OCI-LY1 (cell line): ENCODE results near the gene PIP4K2A.

Experiments used
- H2AFZ ChIP-seq: fragments of 200-600 bp; sonication (generic), shearing (Covaris generic); 2 replicates; pipeline ENCODE4 v1.6.0; 2014; ENCODE audit warnings: antibody characterized with exemption, mild to moderate bottlenecking, low read length
- H3F3A ChIP-seq: fragments of 200-600 bp; sonication (generic), shearing (Covaris generic); 2 replicates; pipeline ENCODE4 v1.6.0; 2014; ENCODE audit warnings: mild to moderate bottlenecking, antibody characterized with exemption, low read length, moderate library complexity; ENCODE audit not compliant: insufficient read depth
- H3K27ac ChIP-seq: fragments of 200-600 bp; sonication (generic); 2 replicates; pipeline ENCODE4 v1.5.1; 2014; ENCODE audit warnings: low read length, mixed run types, mild to moderate bottlenecking, low read depth; ENCODE audit not compliant: poor library complexity, severe bottlenecking
- H3K27me3 ChIP-seq: fragments of 200-600 bp; sonication (generic); 2 replicates; pipeline ENCODE4 v1.6.0; 2014; ENCODE audit warnings: antibody characterized with exemption, mild to moderate bottlenecking, low read length, moderate library complexity; ENCODE audit not compliant: insufficient read depth
- H3K36me3 ChIP-seq: fragments of 200-600 bp; sonication (generic); 2 replicates; pipeline ENCODE4 v1.6.1; 2014; ENCODE audit warnings: mild to moderate bottlenecking, antibody characterized with exemption, low read length, moderate library complexity, mixed read lengths; ENCODE audit not compliant: insufficient read depth
- H3K4me1 ChIP-seq: fragments of 200-600 bp; sonication (generic); 2 replicates; pipeline ENCODE4 v1.5.1; 2014; ENCODE audit warnings: mild to moderate bottlenecking, low read length, moderate library complexity; ENCODE audit not compliant: insufficient read depth, severe bottlenecking
- H3K4me2 ChIP-seq: fragments of 200-600 bp; sonication (generic), shearing (Covaris generic); 2 replicates; pipeline ENCODE4 v1.6.1; 2014; ENCODE audit warnings: low read length
- H3K4me3 ChIP-seq: fragments of 200-600 bp; sonication (generic); 2 replicates; pipeline ENCODE4 v1.5.1; 2014; ENCODE audit warnings: low read length, low read depth, mild to moderate bottlenecking, mixed read lengths; ENCODE audit not compliant: poor library complexity, severe bottlenecking
- H3K79me2 ChIP-seq: fragments of 200-600 bp; shearing (Covaris generic); 2 replicates; pipeline ENCODE4 v1.6.1; 2016; ENCODE audit warnings: mixed run types, low read length, mixed read lengths; ENCODE audit not compliant: insufficient read depth
- H3K9ac ChIP-seq: fragments of 200-600 bp; sonication (generic), shearing (Covaris generic); 2 replicates; pipeline ENCODE4 v1.6.1; 2014; ENCODE audit warnings: mild to moderate bottlenecking, low read length, mixed read lengths
- H3K9me2 ChIP-seq: fragments of 200-600 bp; sonication (generic), shearing (Covaris generic); 2 replicates; pipeline ENCODE4 v1.6.1; 2014; ENCODE audit warnings: low read depth, mild to moderate bottlenecking, low read length, mixed read lengths
- H3K9me3 ChIP-seq: fragments of 200-600 bp; shearing (Covaris generic); 2 replicates; pipeline ENCODE4 v1.6.1; 2014; ENCODE audit warnings: low read length, mixed read lengths
- H4K20me1 ChIP-seq: fragments of 200-600 bp; sonication (generic), shearing (Covaris generic); 2 replicates; pipeline ENCODE4 v1.6.0; 2016; ENCODE audit warnings: mild to moderate bottlenecking, low read length; ENCODE audit not compliant: insufficient read depth
- EZH2 ChIP-seq: fragments of 200-600 bp; sonication (generic), shearing (Covaris generic); IDR thresholded peaks from 2 replicates; pipeline ENCODE4 v1.8.0; 2017; ENCODE audit warnings: borderline replicate concordance, mixed run types, mild to moderate bottlenecking, antibody characterized with exemption, low read length, moderate library complexity, mixed read lengths
- TF ChIP-seq, protein P1 (sequence below): fragments of 200-600 bp; sonication (generic), shearing (Covaris generic); IDR thresholded peaks from 2 replicates; pipeline ENCODE4 v1.5.1; 2017; ENCODE audit warnings: mild to moderate bottlenecking, antibody characterized with exemption, low read length, moderate library complexity, mixed read lengths

The PIP4K2A gene

DNA sequence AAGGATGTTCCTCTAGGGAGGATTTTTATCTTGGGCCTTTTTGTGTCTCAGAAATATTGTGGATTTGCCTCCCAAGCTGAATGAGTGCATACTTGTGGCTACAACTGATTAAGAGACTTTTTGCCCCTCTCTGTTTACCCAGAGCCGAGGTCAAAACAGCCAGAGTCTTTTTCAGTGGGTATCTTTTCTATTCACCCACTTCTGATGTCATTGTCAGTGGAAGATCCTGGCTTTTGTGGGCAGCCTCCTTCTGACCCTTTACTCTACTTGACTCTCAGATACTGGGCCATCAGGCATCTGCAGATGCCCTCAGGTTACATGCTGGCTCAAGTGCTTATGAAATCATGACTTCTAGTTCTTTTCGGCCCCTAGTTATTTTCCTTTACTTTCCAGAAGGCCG, 19.6 kb upstream of the PIP4K2A start:
- Histone ChIP-seq H2AFZ (no peak overlapping the region), H3K9ac (no peak overlapping the region), H3K4me2 (no peak overlapping the region), H3F3A (no peaks in the 10 kb centered on the region), H3K4me1 (no peaks in the 10 kb centered on the region), H3K36me3 (no peaks in the 10 kb centered on the region), H3K9me3 (no peaks in the 10 kb centered on the region), H3K27ac (no peak overlapping the region), H3K9me2 (no peaks in the 10 kb centered on the region), H3K27me3 (0 out of 2 replicates have a peak, but pooled peaks cover 5% of the 10 kb centered on the region), H3K4me3 (no peak overlapping the region), H3K79me2 (no peaks in the 10 kb centered on the region), H4K20me1 (no peaks in the 10 kb centered on the region)
- TF ChIP-seq, protein P1, sequence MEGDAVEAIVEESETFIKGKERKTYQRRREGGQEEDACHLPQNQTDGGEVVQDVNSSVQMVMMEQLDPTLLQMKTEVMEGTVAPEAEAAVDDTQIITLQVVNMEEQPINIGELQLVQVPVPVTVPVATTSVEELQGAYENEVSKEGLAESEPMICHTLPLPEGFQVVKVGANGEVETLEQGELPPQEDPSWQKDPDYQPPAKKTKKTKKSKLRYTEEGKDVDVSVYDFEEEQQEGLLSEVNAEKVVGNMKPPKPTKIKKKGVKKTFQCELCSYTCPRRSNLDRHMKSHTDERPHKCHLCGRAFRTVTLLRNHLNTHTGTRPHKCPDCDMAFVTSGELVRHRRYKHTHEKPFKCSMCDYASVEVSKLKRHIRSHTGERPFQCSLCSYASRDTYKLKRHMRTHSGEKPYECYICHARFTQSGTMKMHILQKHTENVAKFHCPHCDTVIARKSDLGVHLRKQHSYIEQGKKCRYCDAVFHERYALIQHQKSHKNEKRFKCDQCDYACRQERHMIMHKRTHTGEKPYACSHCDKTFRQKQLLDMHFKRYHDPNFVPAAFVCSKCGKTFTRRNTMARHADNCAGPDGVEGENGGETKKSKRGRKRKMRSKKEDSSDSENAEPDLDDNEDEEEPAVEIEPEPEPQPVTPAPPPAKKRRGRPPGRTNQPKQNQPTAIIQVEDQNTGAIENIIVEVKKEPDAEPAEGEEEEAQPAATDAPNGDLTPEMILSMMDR: no peak
- no peak for TF ChIP-seq EZH2

DNA sequence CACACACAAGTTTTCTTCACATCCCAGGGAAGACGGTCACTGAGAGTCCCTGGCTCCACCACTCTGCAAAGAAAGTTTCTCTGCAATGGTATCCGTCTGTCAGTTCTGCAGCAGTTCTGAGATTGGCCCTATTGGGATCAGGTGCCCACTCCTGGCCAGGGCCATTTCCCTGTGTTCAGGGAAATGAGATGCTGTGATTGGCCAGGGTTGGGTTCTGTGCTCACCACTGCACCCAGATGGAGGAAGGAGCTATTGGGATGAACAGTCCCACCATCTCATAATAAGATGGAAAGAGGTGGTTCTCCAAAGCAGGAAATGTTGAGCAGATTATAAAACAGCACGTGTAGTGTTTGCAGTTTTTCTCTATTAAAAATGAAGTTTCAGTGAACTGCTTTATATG, 13.3 kb upstream of the PIP4K2A start:
- H3K9me3 ChIP-seq: no peaks in the 10 kb centered on the region
- H3K4me1 ChIP-seq: no peaks in the 10 kb centered on the region
- no peaks in the 10 kb centered on the region for H4K20me1 ChIP-seq
- H3K4me2 ChIP-seq: no peak overlapping the region
- H3F3A ChIP-seq: no peaks in the 10 kb centered on the region
- no peaks in the 10 kb centered on the region for H3K79me2 ChIP-seq
- H3K27me3 ChIP-seq: no peaks in the 10 kb centered on the region
- no peak overlapping the region for H3K9ac ChIP-seq
- TF ChIP-seq, protein P1: no peak
- TF ChIP-seq EZH2: no peak
- no peak overlapping the region for H3K4me3 ChIP-seq
- H3K36me3 ChIP-seq: no peaks in the 10 kb centered on the region
- no peaks in the 10 kb centered on the region for H3K9me2 ChIP-seq
- no peak overlapping the region for H2AFZ ChIP-seq
- H3K27ac ChIP-seq: no peak overlapping the region

DNA sequence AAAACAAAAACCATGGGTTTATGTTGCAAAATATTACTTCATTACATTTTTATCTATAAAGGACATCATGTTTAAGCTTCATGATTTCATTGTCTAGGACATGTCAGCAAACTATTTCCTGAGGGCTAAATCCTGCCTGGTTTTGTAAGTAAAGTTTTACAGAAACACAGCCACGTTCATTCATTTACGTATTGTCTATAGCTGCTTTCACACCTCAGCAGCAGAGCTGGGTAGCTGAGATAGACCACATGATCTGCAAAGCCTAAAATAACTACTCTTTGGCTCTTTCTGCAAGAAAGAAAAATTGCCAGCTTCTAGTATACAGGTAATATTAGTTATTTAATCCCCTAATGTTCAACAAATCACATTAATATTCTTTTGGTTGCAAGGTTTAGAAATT, 12.7 kb upstream of the PIP4K2A start:
- Histone ChIP-seq H3K36me3 (no peaks in the 10 kb centered on the region), H3K27me3 (no peaks in the 10 kb centered on the region), H3K9me3 (no peaks in the 10 kb centered on the region), H3K4me3 (no peak overlapping the region), H3K9me2 (no peaks in the 10 kb centered on the region), H3F3A (no peaks in the 10 kb centered on the region), H3K79me2 (no peaks in the 10 kb centered on the region), H2AFZ (no peak overlapping the region), H3K27ac (no peak overlapping the region), H3K4me1 (no peaks in the 10 kb centered on the region), H3K4me2 (no peak overlapping the region), H4K20me1 (no peaks in the 10 kb centered on the region), H3K9ac (no peak overlapping the region)
- TF ChIP-seq EZH2: no peak
- TF ChIP-seq, protein P1: no peak
